Cortex of kidney (tissue), 1 donor: ENCODE results near the gene VWCE.
"Not testable (repeated sequence)": the region's sequence is repeated elsewhere in the genome, so short reads cannot be mapped to it uniquely, and the experiment has no call there.

Source experiments
- DNase-seq: peaks from one replicate; lab custom pipeline; 2025; lab: John Stamatoyannopoulos, UW

Gene VWCE

GRCh38 chr11:61212202-61212601, 82.9 kb downstream of the VWCE start:
- DNase-seq: not testable (repeated sequence)

- not testable (repeated sequence) for DNase-seq
Observed at GRCh38 chr11:61211327-61211952, 83.7 kb downstream of the VWCE start.

- not testable (repeated sequence) for DNase-seq
Observed at GRCh38 chr11:61210629-61211028, 84.5 kb downstream of the VWCE start.
